ENCODE results near the gene MCUR1. TPM values are rescaled to one million over a fixed set of nuclear protein-coding genes. Genes with fewer than 3 reads are reported as not detected.
"Not testable (repeated sequence)": the region's sequence is repeated elsewhere in the genome, so short reads cannot be mapped to it uniquely, and the experiment has no call there.

MCUR1 gene
- total and polyA plus RNA-seq, 5 donors = 20.7 to 26.1 (median 24.6) TPM

DNA sequence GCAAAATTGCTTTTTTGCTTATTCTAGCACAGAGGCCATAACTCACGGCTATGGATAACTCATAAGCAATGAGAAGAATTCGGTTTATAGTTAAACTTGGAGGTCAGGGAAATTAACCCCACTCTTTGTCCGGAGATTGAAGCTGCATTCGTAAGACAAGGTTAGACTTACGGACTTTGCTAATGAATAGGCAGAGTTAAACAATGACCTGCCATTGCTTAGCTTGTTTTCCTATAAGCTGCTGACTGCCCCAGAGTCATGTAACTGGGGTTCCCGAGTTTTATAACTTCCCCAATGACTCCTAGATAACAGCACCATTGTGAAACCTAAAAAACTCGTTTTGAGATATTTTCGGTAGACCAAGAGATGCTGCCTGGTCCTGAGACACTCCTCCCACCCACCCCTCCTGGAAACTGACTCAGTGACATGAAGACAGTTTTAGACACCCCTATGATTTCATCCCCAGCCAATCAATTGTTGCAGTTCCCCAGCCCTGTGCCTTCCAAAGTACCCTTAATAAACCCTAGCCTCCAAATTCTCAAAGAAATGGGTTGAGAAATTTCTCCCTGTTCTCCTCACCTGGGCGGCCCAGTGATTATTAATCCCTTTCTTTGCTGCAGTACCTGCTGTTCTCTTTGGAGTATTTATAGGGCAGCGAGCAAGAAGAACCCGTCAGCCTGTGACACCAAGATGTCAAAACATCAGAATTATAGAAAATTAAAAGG, 33.1 kb upstream of the MCUR1 start:
- Histone ChIP-seq H3K4me3 (ENCODE audit: low read length) (no peak overlapping the region), H3K27me3 (ENCODE audit: control insufficient read depth, insufficient read depth) (no peaks in the 10 kb centered on the region), H3K4me1 (ENCODE audit: control insufficient read depth, insufficient read depth, low read length) (no peaks in the 10 kb centered on the region), H3K9me3 (ENCODE audit: control insufficient read depth, low read length) (no peaks in the 10 kb centered on the region), H3K27ac (ENCODE audit: low read length) (no peak overlapping the region)
- DNase-seq (no peak), ATAC-seq (no peak)
- intact Hi-C loops (cut with DNase I) = no loop called here
- 79% methylated on average over 11 of the region's 11 CpGs for WGBS

GRCh38 chr6:13846841-13847240, 32.5 kb upstream of the MCUR1 start:
- H3K9me3 ChIP-seq (ENCODE audit: control insufficient read depth, low read length) = no peaks in the 10 kb centered on the region
- H3K27ac ChIP-seq (ENCODE audit: low read length) = no peak overlapping the region
- no peak overlapping the region for H3K4me3 ChIP-seq (ENCODE audit: low read length)
- intact Hi-C loops (cut with DNase I) = no loop called here
- 76% methylated on average over 13 of the region's 13 CpGs for WGBS
- H3K4me1 ChIP-seq (ENCODE audit: control insufficient read depth, insufficient read depth, low read length) = no peaks in the 10 kb centered on the region
- no peaks in the 10 kb centered on the region for H3K27me3 ChIP-seq (ENCODE audit: control insufficient read depth, insufficient read depth)
- no peak for ATAC-seq
- DNase-seq = no peak

DNA sequence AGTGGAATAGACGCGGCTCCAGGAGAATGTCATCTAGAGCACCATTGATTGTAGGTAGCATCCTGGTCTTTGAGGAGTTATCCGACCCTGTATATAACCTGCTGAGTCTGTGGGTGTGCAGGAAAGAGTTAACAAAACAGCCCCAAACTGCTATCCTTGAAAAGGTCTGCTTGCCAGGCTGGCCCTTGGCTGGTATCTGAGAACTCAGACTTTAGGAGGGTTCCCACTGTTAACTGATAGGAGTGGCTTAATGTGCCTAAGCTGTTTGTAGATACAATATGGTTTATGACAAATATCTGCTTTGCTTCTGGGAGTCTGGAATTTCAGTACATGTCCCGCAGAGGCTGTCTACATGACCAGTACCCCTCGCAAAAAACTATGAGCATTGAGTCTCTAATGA, 27.6 kb upstream of the MCUR1 start:
- DNase-seq (no peak), ATAC-seq (no peak)
- H3K9me3 ChIP-seq (ENCODE audit: control insufficient read depth, low read length) = no peaks in the 10 kb centered on the region
- no peak overlapping the region for H3K27ac ChIP-seq (ENCODE audit: low read length)
- H3K4me1 ChIP-seq (ENCODE audit: control insufficient read depth, insufficient read depth, low read length) = no peaks in the 10 kb centered on the region
- intact Hi-C loops (cut with DNase I) = no loop called here
- 86% methylated on average over 5 of the region's 5 CpGs for WGBS
- H3K27me3 ChIP-seq (ENCODE audit: control insufficient read depth, insufficient read depth) = no peaks in the 10 kb centered on the region
- H3K4me3 ChIP-seq (ENCODE audit: low read length) = no peak overlapping the region

GRCh38 chr6:13838616-13839015, 24.3 kb upstream of the MCUR1 start:
- DNase-seq = no peak
- H3K27me3 ChIP-seq (ENCODE audit: control insufficient read depth, insufficient read depth) = no peaks in the 10 kb centered on the region
- intact Hi-C loops (cut with DNase I) = no loop called here
- WGBS = 62% methylated on average over 3 of the region's 3 CpGs
- no peak for ATAC-seq
- no peak overlapping the region for H3K4me3 ChIP-seq (ENCODE audit: low read length)
- H3K9me3 ChIP-seq (ENCODE audit: control insufficient read depth, low read length) = no peaks in the 10 kb centered on the region
- no peak overlapping the region for H3K27ac ChIP-seq (ENCODE audit: low read length)
- H3K4me1 ChIP-seq (ENCODE audit: control insufficient read depth, insufficient read depth, low read length) = no peaks in the 10 kb centered on the region

GRCh38 chr6:13836170-13836569, 21.8 kb upstream of the MCUR1 start:
- intact Hi-C loops (cut with DNase I) = no loop called here
- 89% methylated on average over 5 of the region's 5 CpGs for WGBS
- no peak for ATAC-seq

GRCh38 chr6:13834790-13835189, 20.4 kb upstream of the MCUR1 start:
- 43% methylated on average over 1 of the region's 1 CpG for WGBS
- Histone ChIP-seq H3K27ac (ENCODE audit: low read length) (no peak overlapping the region), H3K4me1 (ENCODE audit: control insufficient read depth, insufficient read depth, low read length) (no peaks in the 10 kb centered on the region), H3K4me3 (ENCODE audit: low read length) (no peak overlapping the region), H3K9me3 (ENCODE audit: control insufficient read depth, low read length) (no peaks in the 10 kb centered on the region), H3K27me3 (ENCODE audit: control insufficient read depth, insufficient read depth) (no peaks in the 10 kb centered on the region)
- ATAC-seq = no peak
- no peak for DNase-seq
- intact Hi-C loops (cut with DNase I) = no loop called here

More at GRCh38 chr6:13836170-13836569, 21.8 kb upstream of the MCUR1 start:
- no peak for DNase-seq
- no peaks in the 10 kb centered on the region for H3K4me1 ChIP-seq (ENCODE audit: control insufficient read depth, insufficient read depth, low read length)
- no peaks in the 10 kb centered on the region for H3K27me3 ChIP-seq (ENCODE audit: control insufficient read depth, insufficient read depth)
- H3K9me3 ChIP-seq (ENCODE audit: control insufficient read depth, low read length) = no peaks in the 10 kb centered on the region
- H3K27ac ChIP-seq (ENCODE audit: low read length) = no peak overlapping the region
- H3K4me3 ChIP-seq (ENCODE audit: low read length) = no peak overlapping the region

- WGBS = 56% methylated on average over 5 of the region's 5 CpGs
- ATAC-seq; DNase-seq; intact Hi-C loops (cut with DNase I); H3K27me3 ChIP-seq (ENCODE audit: control insufficient read depth, insufficient read depth); H3K9me3 ChIP-seq (ENCODE audit: control insufficient read depth, low read length); H3K4me1 ChIP-seq (ENCODE audit: control insufficient read depth, insufficient read depth, low read length); H3K4me3 ChIP-seq (ENCODE audit: low read length); H3K27ac ChIP-seq (ENCODE audit: low read length): not testable (repeated sequence)
Observed at GRCh38 chr6:13834018-13834417, 19.7 kb upstream of the MCUR1 start.

DNA sequence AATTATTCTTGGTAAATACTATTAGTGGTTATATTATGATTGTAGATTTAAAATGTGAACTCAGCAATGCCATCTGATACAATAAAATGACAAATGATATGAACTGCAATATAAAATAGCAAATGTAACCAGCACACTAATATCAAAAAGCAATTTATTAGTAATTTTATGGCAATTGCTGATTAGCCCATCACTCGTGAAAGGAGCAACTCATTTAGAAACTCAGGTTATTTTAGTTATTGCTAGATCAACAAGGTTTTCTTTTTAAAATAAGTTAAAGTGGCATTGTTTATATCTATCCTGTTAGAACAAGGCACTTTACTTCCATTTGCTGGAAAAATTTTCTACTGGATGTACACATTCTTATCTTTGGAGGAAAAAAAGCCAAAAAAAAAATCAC, 18.4 kb upstream of the MCUR1 start:
- Histone ChIP-seq H3K9me3 (ENCODE audit: control insufficient read depth, low read length) (no peaks in the 10 kb centered on the region), H3K4me3 (ENCODE audit: low read length) (no peak overlapping the region), H3K27ac (ENCODE audit: low read length) (no peak overlapping the region), H3K27me3 (ENCODE audit: control insufficient read depth, insufficient read depth) (no peaks in the 10 kb centered on the region), H3K4me1 (ENCODE audit: control insufficient read depth, insufficient read depth, low read length) (no peaks in the 10 kb centered on the region)
- no peak for DNase-seq
- ATAC-seq = no peak
- WGBS = 84% methylated on average over 1 of the region's 1 CpG
- intact Hi-C loops (cut with DNase I) = no loop called here

DNA sequence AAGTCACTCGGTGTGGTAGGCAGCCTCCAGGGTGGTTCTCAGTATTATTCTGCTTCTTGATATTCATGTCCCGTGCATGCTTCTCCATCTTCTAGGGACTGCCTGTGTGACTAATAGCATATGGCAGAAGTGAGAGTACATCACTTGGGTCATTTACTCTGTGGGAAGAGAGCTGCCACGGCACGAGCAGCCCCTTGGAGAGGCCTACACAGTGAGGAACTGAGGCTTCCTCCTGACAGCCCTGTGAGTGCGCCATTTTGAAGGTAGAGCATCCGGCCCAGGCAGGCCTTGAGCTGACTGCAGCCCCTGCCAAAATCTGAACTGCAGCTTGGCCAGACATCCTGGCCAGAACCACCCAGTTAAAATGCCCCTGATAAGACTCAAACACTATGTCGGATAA, 17.3 kb upstream of the MCUR1 start:
- no peak overlapping the region for H3K27ac ChIP-seq (ENCODE audit: low read length)
- no peaks in the 10 kb centered on the region for H3K4me1 ChIP-seq (ENCODE audit: control insufficient read depth, insufficient read depth, low read length)
- H3K4me3 ChIP-seq (ENCODE audit: low read length) = no peak overlapping the region
- DNase-seq = no peak
- H3K9me3 ChIP-seq (ENCODE audit: control insufficient read depth, low read length) = no peaks in the 10 kb centered on the region
- intact Hi-C loops (cut with DNase I) = no loop called here
- no peaks in the 10 kb centered on the region for H3K27me3 ChIP-seq (ENCODE audit: control insufficient read depth, insufficient read depth)
- 68% methylated on average over 7 of the region's 7 CpGs for WGBS
- peak in 1 of 2 donors; percentile 36 for ATAC-seq

DNA sequence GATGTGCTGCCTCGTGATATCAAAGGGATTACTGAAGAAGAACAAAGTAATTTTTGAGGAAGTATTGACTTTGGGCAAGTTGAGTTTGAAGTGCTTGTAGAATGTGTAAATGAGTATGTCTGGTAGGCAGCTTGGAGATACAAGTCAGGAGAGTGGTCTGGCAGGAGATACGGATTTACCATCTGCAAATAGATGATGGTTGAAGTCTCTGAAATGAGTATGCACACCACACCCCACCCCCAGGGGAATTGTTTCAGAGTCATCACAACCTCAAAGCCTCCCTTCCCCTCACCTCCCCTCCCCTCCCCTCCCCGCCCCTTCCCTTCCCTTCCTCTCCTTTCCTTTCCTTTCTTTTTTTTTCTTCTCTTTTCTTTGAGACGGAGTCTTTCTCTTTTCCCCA, 16.4 kb upstream of the MCUR1 start:
- no peaks in the 10 kb centered on the region for H3K4me1 ChIP-seq (ENCODE audit: control insufficient read depth, insufficient read depth, low read length)
- WGBS = 87% methylated on average over 4 of the region's 4 CpGs
- H3K27ac ChIP-seq (ENCODE audit: low read length) = no peak overlapping the region
- H3K9me3 ChIP-seq (ENCODE audit: control insufficient read depth, low read length) = no peaks in the 10 kb centered on the region
- no peaks in the 10 kb centered on the region for H3K27me3 ChIP-seq (ENCODE audit: control insufficient read depth, insufficient read depth)
- intact Hi-C loops (cut with DNase I) = no loop called here
- DNase-seq (no peak), ATAC-seq (no peak)
- no peak overlapping the region for H3K4me3 ChIP-seq (ENCODE audit: low read length)

GRCh38 chr6:13829419-13829818, 15.1 kb upstream of the MCUR1 start:
- H3K27ac ChIP-seq (ENCODE audit: low read length); intact Hi-C loops (cut with DNase I); H3K4me3 ChIP-seq (ENCODE audit: low read length); H3K27me3 ChIP-seq (ENCODE audit: control insufficient read depth, insufficient read depth); H3K9me3 ChIP-seq (ENCODE audit: control insufficient read depth, low read length); H3K4me1 ChIP-seq (ENCODE audit: control insufficient read depth, insufficient read depth, low read length); ATAC-seq; DNase-seq: not testable (repeated sequence)
- WGBS = 91% methylated on average over 5 of the region's 5 CpGs
